Fibroblast of peridontal ligament (primary cell): ENCODE measurements around the gene MAPT.
"Not testable (repeated sequence)": the region's sequence is repeated elsewhere in the genome, so short reads cannot be mapped to it uniquely, and the experiment has no call there.

Experiments used
- DNase-seq: peaks from one replicate; pipeline ENCODE4 v3.0.0-alpha.2; 2010; ENCODE audit errors: extremely low read depth

The MAPT gene

GRCh38 chr17:45929344-45929743, 35.0 kb downstream of the MAPT start:
- DNase-seq = no peak

- no peak for DNase-seq
Measured at GRCh38 chr17:45930420-45930951, 36.1 kb downstream of the MAPT start.

GRCh38 chr17:45931677-45932076, 37.3 kb downstream of the MAPT start:
- DNase-seq = no peak

- DNase-seq = no peak
Measured at GRCh38 chr17:45934044-45934979, 40.0 kb downstream of the MAPT start.

- no peak for DNase-seq
Measured at GRCh38 chr17:45935197-45935709, 40.9 kb downstream of the MAPT start.

GRCh38 chr17:45935710-45936509, 41.6 kb downstream of the MAPT start:
- DNase-seq = no peak

GRCh38 chr17:45936610-45937009, 42.3 kb downstream of the MAPT start:
- no peak for DNase-seq

- not testable (repeated sequence) for DNase-seq
Measured at GRCh38 chr17:45937186-45937585, 42.8 kb downstream of the MAPT start.

- DNase-seq = no peak
Measured at GRCh38 chr17:45939395-45939794, 45.0 kb downstream of the MAPT start.

- DNase-seq = no peak
Measured at GRCh38 chr17:45940293-45940692, 45.9 kb downstream of the MAPT start.

- peak; percentile 30 for DNase-seq
Measured at GRCh38 chr17:45940826-45941225, 46.5 kb downstream of the MAPT start.

- DNase-seq = no peak
Measured at GRCh38 chr17:45941395-45941794, 47.0 kb downstream of the MAPT start.

- DNase-seq = peak; percentile 17
Measured at GRCh38 chr17:45942284-45942683, 47.9 kb downstream of the MAPT start.

- peak; percentile 17 for DNase-seq
Measured at GRCh38 chr17:45946841-45947256, 52.5 kb downstream of the MAPT start.

GRCh38 chr17:45948498-45948880, 54.1 kb downstream of the MAPT start:
- peak; percentile 2 for DNase-seq

GRCh38 chr17:45948881-45949624, 54.7 kb downstream of the MAPT start:
- DNase-seq = peak; percentile 46

- no peak for DNase-seq
Measured at GRCh38 chr17:45949755-45950320, 55.5 kb downstream of the MAPT start.

- no peak for DNase-seq
Measured at GRCh38 chr17:45950888-45951287, 56.5 kb downstream of the MAPT start.

- DNase-seq = no peak
Measured at GRCh38 chr17:45951403-45951802, 57.0 kb downstream of the MAPT start.

GRCh38 chr17:45951941-45952340, 57.6 kb downstream of the MAPT start:
- DNase-seq = no peak

- no peak for DNase-seq
Measured at GRCh38 chr17:45952814-45953320, 58.5 kb downstream of the MAPT start.
